GM12892 (cell line): ENCODE measurements around the gene UVRAG.
"Not testable (repeated sequence)": the region's sequence is repeated elsewhere in the genome, so short reads cannot be mapped to it uniquely, and the experiment has no call there.

Source experiments
- DNase-seq: peaks from one replicate; pipeline ENCODE4 v3.0.0; 2011; ENCODE audit not compliant: insufficient read length
- FAIRE-seq: peaks from 2 replicates; lab custom pipeline; 2011; peaks lifted over from hg19 to GRCh38; lab: Jason Lieb, UNC
- POLR2A ChIP-seq: IDR thresholded peaks from 2 replicates; pipeline ENCODE4 v1.6.1; 2011; ENCODE audit warnings: low read depth, low read length, control low read depth
- POLR2AphosphoS5 ChIP-seq: IDR thresholded peaks from 2 replicates; pipeline ENCODE4 v1.6.1; 2011; ENCODE audit warnings: low read depth, low read length, control low read depth
- TAF1 ChIP-seq: IDR thresholded peaks from 2 replicates; pipeline ENCODE4 v1.6.1; 2011; ENCODE audit warnings: low read depth, mild to moderate bottlenecking, control low read depth, low read length, borderline replicate concordance

Gene UVRAG

GRCh38 chr11:75966537-75967287 lies 151.7 kb downstream of the UVRAG start:
- FAIRE-seq (peak; percentile 5), DNase-seq (no peak)
- TF ChIP-seq TAF1 (no peak), POLR2A (no peak), POLR2AphosphoS5 (no peak)

- DNase-seq (no peak), FAIRE-seq (no peak)
- TF ChIP-seq POLR2A (no peak), POLR2AphosphoS5 (no peak), TAF1 (no peak)
These were observed 153.1 kb downstream of the UVRAG start for GRCh38 chr11:75968021-75968625.

GRCh38 chr11:75969626-75970308 lies 154.8 kb downstream of the UVRAG start:
- DNase-seq (no peak), FAIRE-seq (peak; percentile 53)
- no peak for TF ChIP-seq POLR2A
- TF ChIP-seq TAF1: no peak
- no peak for TF ChIP-seq POLR2AphosphoS5

- not testable (repeated sequence) for DNase-seq, FAIRE-seq
These were observed 158.7 kb downstream of the UVRAG start for GRCh38 chr11:75973710-75974109.

GRCh38 chr11:75979075-75979474 lies 164.1 kb downstream of the UVRAG start:
- FAIRE-seq, DNase-seq: not testable (repeated sequence)

GRCh38 chr11:75979479-75980027 lies 164.5 kb downstream of the UVRAG start:
- not testable (repeated sequence) for FAIRE-seq, DNase-seq

- TF ChIP-seq POLR2AphosphoS5 (no peak), TAF1 (no peak), POLR2A (no peak)
- no peak for DNase-seq
- FAIRE-seq: no peak
These were observed 165.0 kb downstream of the UVRAG start for GRCh38 chr11:75980031-75980430.

- FAIRE-seq: no peak
These were observed 166.5 kb downstream of the UVRAG start for GRCh38 chr11:75981546-75981945.

GRCh38 chr11:75982309-75982708 lies 167.3 kb downstream of the UVRAG start:
- FAIRE-seq (no peak), DNase-seq (no peak)
- TF ChIP-seq POLR2A: no peak
- TF ChIP-seq TAF1: no peak
- no peak for TF ChIP-seq POLR2AphosphoS5

More at GRCh38 chr11:75981546-75981945, 166.5 kb downstream of the UVRAG start:
- DNase-seq: no peak
- TF ChIP-seq POLR2AphosphoS5 (no peak), TAF1 (no peak), POLR2A (no peak)

GRCh38 chr11:75986966-75987365 lies 172.0 kb downstream of the UVRAG start:
- no peak for TF ChIP-seq TAF1
- no peak for TF ChIP-seq POLR2A
- TF ChIP-seq POLR2AphosphoS5: no peak
- peak; percentile 24 for FAIRE-seq
- no peak for DNase-seq

GRCh38 chr11:75993126-75993525 lies 178.1 kb downstream of the UVRAG start:
- TF ChIP-seq TAF1 (no peak), POLR2AphosphoS5 (no peak), POLR2A (no peak)
- DNase-seq: no peak
- FAIRE-seq: no peak

GRCh38 chr11:75994616-75995015 lies 179.6 kb downstream of the UVRAG start:
- FAIRE-seq (no peak), DNase-seq (no peak)
- TF ChIP-seq POLR2AphosphoS5 (no peak), POLR2A (no peak), TAF1 (no peak)
